ENCODE measurements around the gene SNAP25. TPM values are rescaled to one million over a fixed set of nuclear protein-coding genes. Genes with fewer than 3 reads are reported as not detected.

Gene SNAP25
- total and polyA plus RNA-seq, 8 donors, result 1.5 to 11.7 (median 6.8) TPM

- intact Hi-C loops (cut with DNase I), result no loop called here
- DNase-seq, result no peak
- H3K36me3 ChIP-seq, result no peaks in the 10 kb centered on the region
- H3K9me3 ChIP-seq, result peaks cover 0 to 3% of the 10 kb centered on the region in 2 donors
- H3K27ac ChIP-seq, result no peak overlapping the region
- TF ChIP-seq, protein P1, sequence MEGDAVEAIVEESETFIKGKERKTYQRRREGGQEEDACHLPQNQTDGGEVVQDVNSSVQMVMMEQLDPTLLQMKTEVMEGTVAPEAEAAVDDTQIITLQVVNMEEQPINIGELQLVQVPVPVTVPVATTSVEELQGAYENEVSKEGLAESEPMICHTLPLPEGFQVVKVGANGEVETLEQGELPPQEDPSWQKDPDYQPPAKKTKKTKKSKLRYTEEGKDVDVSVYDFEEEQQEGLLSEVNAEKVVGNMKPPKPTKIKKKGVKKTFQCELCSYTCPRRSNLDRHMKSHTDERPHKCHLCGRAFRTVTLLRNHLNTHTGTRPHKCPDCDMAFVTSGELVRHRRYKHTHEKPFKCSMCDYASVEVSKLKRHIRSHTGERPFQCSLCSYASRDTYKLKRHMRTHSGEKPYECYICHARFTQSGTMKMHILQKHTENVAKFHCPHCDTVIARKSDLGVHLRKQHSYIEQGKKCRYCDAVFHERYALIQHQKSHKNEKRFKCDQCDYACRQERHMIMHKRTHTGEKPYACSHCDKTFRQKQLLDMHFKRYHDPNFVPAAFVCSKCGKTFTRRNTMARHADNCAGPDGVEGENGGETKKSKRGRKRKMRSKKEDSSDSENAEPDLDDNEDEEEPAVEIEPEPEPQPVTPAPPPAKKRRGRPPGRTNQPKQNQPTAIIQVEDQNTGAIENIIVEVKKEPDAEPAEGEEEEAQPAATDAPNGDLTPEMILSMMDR (IDR thresholded peaks at IDR 0.05), result no peak
- no peak for ATAC-seq
- H3K4me3 ChIP-seq, result no peak overlapping the region
- H3K27me3 ChIP-seq, result no peaks in the 10 kb centered on the region
- H3K4me1 ChIP-seq, result no peaks in the 10 kb centered on the region
Measured at GRCh38 chr20:10338426-10339180, 120.0 kb downstream of the SNAP25 start.

DNA sequence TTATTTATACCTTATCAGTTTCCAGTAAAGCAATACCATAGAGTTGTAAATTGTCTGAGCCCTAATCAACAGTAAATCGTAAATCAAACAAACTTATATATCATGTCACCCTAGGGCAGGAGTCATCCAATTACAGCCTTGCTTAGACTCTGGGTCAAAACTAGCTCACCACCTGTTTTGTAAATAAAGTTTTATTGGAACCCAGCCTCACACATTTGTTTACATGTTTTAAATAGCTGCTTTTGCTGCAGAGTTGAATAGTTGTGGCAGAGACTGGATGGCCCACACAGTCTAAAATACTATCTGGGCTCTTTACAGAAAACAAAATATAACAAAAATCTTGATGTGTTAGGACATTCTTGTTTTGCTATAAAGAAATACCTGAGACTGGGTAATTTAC lies 121.0 kb downstream of the SNAP25 start:
- no peaks in the 10 kb centered on the region for H3K27me3 ChIP-seq
- no peak for ATAC-seq
- TF ChIP-seq, protein P1 (IDR thresholded peaks at IDR 0.05), result no peak
- H3K9me3 ChIP-seq, result peaks cover 0 to 3% of the 10 kb centered on the region in 2 donors
- H3K27ac ChIP-seq, result no peak overlapping the region
- no peak for DNase-seq
- H3K4me1 ChIP-seq, result no peaks in the 10 kb centered on the region
- no peaks in the 10 kb centered on the region for H3K36me3 ChIP-seq
- intact Hi-C loops (cut with DNase I), result no loop called here
- H3K4me3 ChIP-seq, result no peak overlapping the region

- peaks cover 0 to 3% of the 10 kb centered on the region in 2 donors for H3K9me3 ChIP-seq
- intact Hi-C loops (cut with DNase I), result no loop called here
- no peak for ATAC-seq
- no peaks in the 10 kb centered on the region for H3K4me1 ChIP-seq
- H3K36me3 ChIP-seq, result no peaks in the 10 kb centered on the region
- TF ChIP-seq, protein P1 (IDR thresholded peaks at IDR 0.05), result no peak
- peak in 1 of 4 donors; percentile 60 for DNase-seq
- no peaks in the 10 kb centered on the region for H3K27me3 ChIP-seq
- no peak overlapping the region for H3K27ac ChIP-seq
- no peak overlapping the region for H3K4me3 ChIP-seq
Measured at GRCh38 chr20:10342152-10342551, 123.5 kb downstream of the SNAP25 start.

DNA sequence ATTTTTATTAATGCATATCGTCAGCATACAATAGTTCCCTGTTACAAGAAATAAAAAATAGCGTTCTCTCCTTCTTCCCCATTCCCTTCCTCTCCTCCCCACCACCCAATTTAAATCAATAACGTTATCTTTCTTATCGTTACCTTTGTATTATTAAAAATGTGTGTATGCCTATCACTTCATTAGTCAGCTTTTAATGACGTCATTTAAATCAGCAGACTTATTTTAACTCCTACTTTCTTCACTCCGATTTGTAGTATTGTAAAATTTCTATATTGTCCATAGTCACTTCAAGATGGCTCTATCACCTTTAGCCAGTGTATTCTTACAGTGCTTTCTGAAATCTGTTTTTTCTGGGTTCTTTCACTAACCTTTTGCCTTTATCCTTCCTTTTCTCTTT lies 126.3 kb downstream of the SNAP25 start:
- no peak overlapping the region for H3K27ac ChIP-seq
- H3K4me3 ChIP-seq, result no peak overlapping the region
- intact Hi-C loops (cut with DNase I), result no loop called here
- H3K27me3 ChIP-seq, result no peaks in the 10 kb centered on the region
- no peaks in the 10 kb centered on the region for H3K4me1 ChIP-seq
- DNase-seq (no peak), ATAC-seq (no peak)
- no peaks in the 10 kb centered on the region for H3K36me3 ChIP-seq
- H3K9me3 ChIP-seq, result peaks cover 0 to 3% of the 10 kb centered on the region in 2 donors
- TF ChIP-seq, protein P1 (IDR thresholded peaks at IDR 0.05), result no peak

- no peak for DNase-seq
- Histone ChIP-seq H3K9me3 (no peaks in the 10 kb centered on the region), H3K4me1 (no peaks in the 10 kb centered on the region), H3K4me3 (no peak overlapping the region), H3K27ac (no peak overlapping the region), H3K27me3 (no peaks in the 10 kb centered on the region), H3K36me3 (no peaks in the 10 kb centered on the region)
- intact Hi-C loops (cut with DNase I), result no loop called here
- ATAC-seq, result no peak
- TF ChIP-seq, protein P1 (IDR thresholded peaks at IDR 0.05), result no peak
Measured at GRCh38 chr20:10347086-10347880, 128.7 kb downstream of the SNAP25 start.
